Mononuclear cell (primary cell): ENCODE measurements around the gene ARMS2. TPM values are rescaled to one million over a fixed set of nuclear protein-coding genes. Genes with fewer than 3 reads are reported as not detected.

Experiments
- H3K27me3 ChIP-seq: 2 replicates; pipeline ENCODE4 v1.6.0; 2011; ENCODE audit warnings: low read length, control low read depth; ENCODE audit not compliant: insufficient read depth
- H3K4me1 ChIP-seq: 2 replicates; pipeline ENCODE4 v1.5.1; 2011; ENCODE audit warnings: mild to moderate bottlenecking, low read length, control low read depth; ENCODE audit not compliant: insufficient read depth
- H3K4me3 ChIP-seq: 2 replicates; pipeline ENCODE4 v1.5.1; 2011; ENCODE audit warnings: mild to moderate bottlenecking, low read length, moderate library complexity
- H3K9me3 ChIP-seq: 2 replicates; pipeline ENCODE4 v1.5.1; 2011; ENCODE audit warnings: low read depth, mild to moderate bottlenecking, control low read depth, low read length
- total RNA-seq: library from RNA; depleted of rRNA; stranded (reverse); fragments of >200 nt; gene quantifications from one replicate; pipeline ENCODE4 v1.2.3, GENCODE V29; 2012

The ARMS2 gene
- not detected for total RNA-seq

- H3K27me3 ChIP-seq = peaks cover 46% of the 10 kb centered on the region
- no peaks in the 10 kb centered on the region for H3K4me1 ChIP-seq
- no peak within 1 kb of the TSS for H3K4me3 ChIP-seq
- no peaks in the 10 kb centered on the region for H3K9me3 ChIP-seq
Measured at GRCh38 chr10:122454603-122455080, at the start of gene ARMS2. TSS of gene ARMS2 (plus strand) at chr10:122454653. CDS start at chr10:122454728, 75 bp downstream.

- Histone ChIP-seq H3K4me1 (peaks cover 10% of the 10 kb centered on the region), H3K9me3 (no peaks in the 10 kb centered on the region), H3K4me3 (no peak overlapping the region), H3K27me3 (no peaks in the 10 kb centered on the region)
Measured at GRCh38 chr10:122407375-122408125, 46.9 kb upstream of the ARMS2 start.

GRCh38 chr10:122413327-122413726 is 41.1 kb upstream of the ARMS2 start:
- no peak overlapping the region for H3K4me3 ChIP-seq
- H3K27me3 ChIP-seq = no peaks in the 10 kb centered on the region
- no peaks in the 10 kb centered on the region for H3K9me3 ChIP-seq
- peaks cover 23% of the 10 kb centered on the region for H3K4me1 ChIP-seq

GRCh38 chr10:122417667-122418066 is 36.8 kb upstream of the ARMS2 start:
- H3K4me3 ChIP-seq = no peak overlapping the region

GRCh38 chr10:122419016-122419415 is 35.4 kb upstream of the ARMS2 start:
- Histone ChIP-seq H3K27me3 (no peaks in the 10 kb centered on the region), H3K4me3 (no peak overlapping the region), H3K9me3 (no peaks in the 10 kb centered on the region), H3K4me1 (peaks cover 43% of the 10 kb centered on the region)

More at GRCh38 chr10:122417667-122418066, 36.8 kb upstream of the ARMS2 start:
- Histone ChIP-seq H3K9me3 (no peaks in the 10 kb centered on the region), H3K27me3 (no peaks in the 10 kb centered on the region), H3K4me1 (peaks cover 43% of the 10 kb centered on the region)

- Histone ChIP-seq H3K27me3 (no peaks in the 10 kb centered on the region), H3K4me3 (no peak overlapping the region), H3K9me3 (no peaks in the 10 kb centered on the region), H3K4me1 (peaks cover 43% of the 10 kb centered on the region)
Measured at GRCh38 chr10:122419876-122420623, 34.4 kb upstream of the ARMS2 start.

GRCh38 chr10:122420624-122421007 is 33.8 kb upstream of the ARMS2 start:
- Histone ChIP-seq H3K27me3 (no peaks in the 10 kb centered on the region), H3K4me1 (peaks cover 43% of the 10 kb centered on the region), H3K9me3 (no peaks in the 10 kb centered on the region), H3K4me3 (no peak overlapping the region)

GRCh38 chr10:122421054-122421625 is 33.3 kb upstream of the ARMS2 start:
- H3K4me3 ChIP-seq = no peak overlapping the region
- no peaks in the 10 kb centered on the region for H3K9me3 ChIP-seq
- peaks cover 39% of the 10 kb centered on the region for H3K4me1 ChIP-seq
- no peaks in the 10 kb centered on the region for H3K27me3 ChIP-seq

GRCh38 chr10:122421742-122422141 is 32.7 kb upstream of the ARMS2 start:
- Histone ChIP-seq H3K9me3 (no peaks in the 10 kb centered on the region), H3K27me3 (no peaks in the 10 kb centered on the region), H3K4me1 (peaks cover 33% of the 10 kb centered on the region), H3K4me3 (no peak overlapping the region)

- no peak overlapping the region for H3K4me3 ChIP-seq
- H3K9me3 ChIP-seq = no peaks in the 10 kb centered on the region
- peaks cover 26% of the 10 kb centered on the region for H3K4me1 ChIP-seq
- no peaks in the 10 kb centered on the region for H3K27me3 ChIP-seq
Measured at GRCh38 chr10:122422266-122422989, 32.0 kb upstream of the ARMS2 start.

- peaks cover 23% of the 10 kb centered on the region for H3K4me1 ChIP-seq
- H3K27me3 ChIP-seq = no peaks in the 10 kb centered on the region
- H3K9me3 ChIP-seq = no peaks in the 10 kb centered on the region
- H3K4me3 ChIP-seq = no peak overlapping the region
Measured at GRCh38 chr10:122424059-122424458, 30.4 kb upstream of the ARMS2 start.

- Histone ChIP-seq H3K27me3 (no peaks in the 10 kb centered on the region), H3K4me3 (no peak overlapping the region), H3K9me3 (no peaks in the 10 kb centered on the region), H3K4me1 (peaks cover 10% of the 10 kb centered on the region)
Measured at GRCh38 chr10:122426829-122427228, 27.6 kb upstream of the ARMS2 start.

- Histone ChIP-seq H3K4me3 (no peak overlapping the region), H3K27me3 (no peaks in the 10 kb centered on the region), H3K9me3 (no peaks in the 10 kb centered on the region), H3K4me1 (peaks cover 6% of the 10 kb centered on the region)
Measured at GRCh38 chr10:122427280-122427679, 27.2 kb upstream of the ARMS2 start.

- Histone ChIP-seq H3K4me1 (no peaks in the 10 kb centered on the region), H3K27me3 (no peaks in the 10 kb centered on the region), H3K9me3 (no peaks in the 10 kb centered on the region), H3K4me3 (no peak overlapping the region)
Measured at GRCh38 chr10:122435212-122435827, 19.1 kb upstream of the ARMS2 start.
